Sigmoid colon (tissue), 7 donors: Measurements from ENCODE around the gene TSSK6. TPM values are rescaled to one million over a fixed set of nuclear protein-coding genes. Genes with fewer than 3 reads are reported as not detected.

ENCODE experiments used
- DNase-seq: peaks from one replicate; pipeline ENCODE4 v3.0.0-alpha.2; 2019
- H3K27ac ChIP-seq, 4 donors: fragments of 200-600 bp; sonication (generic); one replicate each; pipeline ENCODE4 v1.5.1; 2016 to 2019; ENCODE audit warnings: mild to moderate bottlenecking in 1 of 4
- H3K27me3 ChIP-seq, 3 donors: fragments of 200-600 bp; sonication (generic); one replicate each; pipeline ENCODE4 v1.5.1; 2019; ENCODE audit warnings: mild to moderate bottlenecking in 1 of 3
- H3K36me3 ChIP-seq, 4 donors: fragments of 200-600 bp; sonication (generic); one replicate each; pipeline ENCODE4 v1.5.1; 2016 to 2019
- H3K4me1 ChIP-seq, 4 donors: fragments of 200-600 bp; sonication (generic); one replicate each; pipeline ENCODE4 v1.5.1; 2017 to 2019
- H3K4me3 ChIP-seq, 4 donors: fragments of 200-600 bp; sonication (generic); one replicate each; pipeline ENCODE4 v1.5.1; 2017 to 2019; ENCODE audit warnings: mild to moderate bottlenecking in 2 of 4, moderate library complexity in 1 of 4
- H3K9me3 ChIP-seq, 4 donors: fragments of 200-600 bp in 3 of 4; sonication (generic) in 3 of 4; one replicate each; pipeline versions ENCODE4 v1.5.1 to v1.6.1; 2013 to 2019
- EP300 ChIP-seq, 4 donors: sonication (generic); formaldehyde crosslinking; IDR thresholded peaks; one replicate each; pipeline ENCODE4 v1.6.1; 2017; ENCODE audit warnings: antibody characterized with exemption in 4 of 4
- POLR2A ChIP-seq, 2 donors: fragments of 450-650 bp; IDR thresholded peaks; one replicate each; pipeline ENCODE4 v1.6.1; 2016; ENCODE audit warnings: antibody characterized with exemption in 2 of 2, mild to moderate bottlenecking in 2 of 2, moderate library complexity in 2 of 2
- POLR2AphosphoS5 ChIP-seq, 4 donors: sonication (generic); formaldehyde crosslinking; IDR thresholded peaks; one replicate each; pipeline ENCODE4 v1.6.1; 2017; ENCODE audit warnings: antibody characterized with exemption in 4 of 4
- WGBS, 2 donors: extraction: QIAGEN DNeasy Blood & Tissue Kit; methylation state at CpG; one replicate each; pipeline ENCODE4 v1.1.7; 2013; 5-methylcytosine and 5-hydroxymethylcytosine counted together
- intact Hi-C: fragments of 100-400 bp; cut with DNase I; formaldehyde crosslinking; loops from one replicate; pipeline ENCODE4 v1.15.1; 2023
- polyA plus RNA-seq, 3 donors: library from polyadenylated mRNA; stranded (reverse); fragments of 200-250 nt; gene quantifications; one replicate each; pipeline ENCODE4 v1.2.3, GENCODE V29; 2013
- total RNA-seq, 4 donors: library from RNA; depleted of rRNA; stranded (reverse); fragments of >200 nt; gene quantifications; one replicate each; pipeline ENCODE4 v1.1.0, GENCODE V29; 2016
- TF ChIP-seq, protein P1 (sequence below), 4 experiments: fragments of 450-650 bp in 3 of 4; fragments of 200-600 bp in 1 of 4; IDR thresholded peaks; one replicate each; pipeline ENCODE4 v1.5.1; 2016 to 2019; ENCODE audit warnings: antibody characterized with exemption in 4 of 4, mild to moderate bottlenecking in 3 of 4, moderate library complexity in 2 of 4
- donor health status: healthy with polysubstance abuse.
- donor health status: Bipolar disorder and iron deficiency.
- donor health status: healthy.

Gene TSSK6
- total and polyA plus RNA-seq, 7 donors: 1.2 to 3.3 (median 1.6) TPM

DNA sequence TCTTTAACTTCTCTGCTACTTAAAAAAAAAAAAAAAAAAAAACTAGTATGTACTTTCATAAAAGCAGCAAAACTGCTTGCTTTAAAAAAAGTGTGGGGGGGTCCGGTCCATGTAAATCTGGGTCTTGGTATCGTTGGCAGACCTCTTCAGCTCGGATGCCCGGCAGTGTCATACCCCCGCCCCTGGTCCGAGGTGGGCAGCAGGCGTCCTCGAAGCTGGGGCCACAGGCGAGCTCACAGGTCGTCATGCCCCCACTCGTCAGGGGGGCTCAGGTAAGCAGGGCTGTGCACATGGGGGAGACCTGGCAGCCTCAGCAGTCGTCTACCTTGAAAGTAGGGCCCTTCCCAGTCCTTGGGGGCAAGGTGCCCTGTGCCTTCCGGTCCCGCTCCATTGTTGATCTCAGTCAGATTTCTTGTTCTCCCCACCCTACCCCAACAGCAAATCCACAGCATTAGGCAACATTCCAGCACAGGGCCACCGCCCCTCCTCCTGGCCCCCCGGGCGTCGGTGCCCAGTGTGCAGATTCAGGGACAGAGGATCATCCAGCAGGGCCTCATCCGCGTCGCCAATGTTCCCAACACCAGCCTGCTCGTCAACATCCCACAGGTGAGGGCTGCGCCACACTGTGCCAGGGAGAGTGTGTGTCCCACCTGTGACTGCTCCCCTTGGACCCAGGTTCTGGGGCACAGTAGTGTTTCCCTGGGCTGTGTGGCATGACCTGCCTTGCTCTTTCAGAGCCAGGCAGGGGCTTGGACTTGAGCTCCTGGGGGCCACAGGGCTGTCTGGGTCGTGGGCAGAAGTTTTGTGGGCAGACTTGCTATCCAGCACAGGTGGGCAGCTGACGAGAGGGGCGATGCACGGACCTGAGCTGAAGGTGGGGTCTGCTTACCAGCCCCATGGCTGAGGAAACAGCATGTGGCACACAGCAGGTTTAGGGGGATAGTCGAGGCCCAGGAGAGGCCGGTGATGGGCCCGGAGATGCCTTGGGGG is 19.4 kb downstream of the TSSK6 start:
- H3K36me3 ChIP-seq: peaks cover 26 to 90% (median 54%) of the 10 kb centered on the region in 4 donors
- no peaks in the 10 kb centered on the region for H3K4me1 ChIP-seq
- H3K27me3 ChIP-seq: no peaks in the 10 kb centered on the region
- no peak overlapping the region for H3K27ac ChIP-seq
- TF ChIP-seq, protein P1, sequence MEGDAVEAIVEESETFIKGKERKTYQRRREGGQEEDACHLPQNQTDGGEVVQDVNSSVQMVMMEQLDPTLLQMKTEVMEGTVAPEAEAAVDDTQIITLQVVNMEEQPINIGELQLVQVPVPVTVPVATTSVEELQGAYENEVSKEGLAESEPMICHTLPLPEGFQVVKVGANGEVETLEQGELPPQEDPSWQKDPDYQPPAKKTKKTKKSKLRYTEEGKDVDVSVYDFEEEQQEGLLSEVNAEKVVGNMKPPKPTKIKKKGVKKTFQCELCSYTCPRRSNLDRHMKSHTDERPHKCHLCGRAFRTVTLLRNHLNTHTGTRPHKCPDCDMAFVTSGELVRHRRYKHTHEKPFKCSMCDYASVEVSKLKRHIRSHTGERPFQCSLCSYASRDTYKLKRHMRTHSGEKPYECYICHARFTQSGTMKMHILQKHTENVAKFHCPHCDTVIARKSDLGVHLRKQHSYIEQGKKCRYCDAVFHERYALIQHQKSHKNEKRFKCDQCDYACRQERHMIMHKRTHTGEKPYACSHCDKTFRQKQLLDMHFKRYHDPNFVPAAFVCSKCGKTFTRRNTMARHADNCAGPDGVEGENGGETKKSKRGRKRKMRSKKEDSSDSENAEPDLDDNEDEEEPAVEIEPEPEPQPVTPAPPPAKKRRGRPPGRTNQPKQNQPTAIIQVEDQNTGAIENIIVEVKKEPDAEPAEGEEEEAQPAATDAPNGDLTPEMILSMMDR (IDR thresholded peaks at IDR 0.05): no peak
- H3K4me3 ChIP-seq: no peak overlapping the region
- intact Hi-C loops: no loop called here
- DNase-seq: no peak
- WGBS, 2 donors: 95 to 96% methylated on average over 30 of the region's 30 CpGs
- no peaks in the 10 kb centered on the region for H3K9me3 ChIP-seq

DNA sequence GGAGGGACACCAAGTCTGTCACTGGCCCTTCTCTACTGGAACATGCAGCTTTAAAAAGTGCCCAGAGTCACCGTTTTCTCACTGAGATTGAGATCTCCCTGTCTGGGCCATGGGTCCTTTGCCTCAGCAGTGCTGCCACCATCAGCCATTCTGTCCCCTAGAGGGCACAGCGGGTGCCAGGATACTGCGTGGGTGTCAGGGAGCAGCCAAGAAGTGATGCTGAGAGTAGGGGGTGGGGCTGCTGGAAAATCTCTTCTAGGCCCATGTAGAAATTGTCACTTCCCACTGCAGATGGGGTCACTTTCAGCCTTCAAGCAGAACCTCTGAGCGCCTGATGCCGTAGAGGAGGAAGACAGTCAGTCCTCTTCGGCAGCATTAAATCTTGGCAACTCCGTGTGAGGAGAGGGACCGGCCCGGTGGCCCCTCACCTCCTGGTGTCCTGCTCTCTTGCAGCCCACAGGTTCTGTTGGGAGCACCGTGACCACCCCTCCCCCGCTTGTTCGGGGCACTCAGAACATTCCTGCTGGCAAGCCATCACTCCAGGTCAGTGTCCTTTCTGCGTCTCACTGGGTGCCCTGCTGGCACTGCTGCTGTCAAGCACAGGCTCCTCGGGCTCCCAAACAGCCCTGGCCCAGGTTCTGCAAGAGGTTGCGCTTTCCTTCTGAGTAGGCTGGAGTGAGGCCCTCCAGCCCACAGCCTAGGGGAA is 21.4 kb downstream of the TSSK6 start:
- TF ChIP-seq, protein P1 (IDR thresholded peaks at IDR 0.05): no peak
- no peak for TF ChIP-seq EP300 (IDR thresholded peaks at IDR 0.05)
- 90 to 94% methylated on average over 15 of the region's 15 CpGs for WGBS, 2 donors
- Histone ChIP-seq H3K36me3 (peaks cover 25 to 71% (median 40%) of the 10 kb centered on the region in 4 donors), H3K9me3 (no peaks in the 10 kb centered on the region), H3K4me1 (peaks cover 0 to 18% (median 15%) of the 10 kb centered on the region in 4 donors), H3K27ac (no peak overlapping the region), H3K27me3 (no peaks in the 10 kb centered on the region), H3K4me3 (no peak overlapping the region)
- intact Hi-C loops: no loop called here
- no peak for DNase-seq

DNA sequence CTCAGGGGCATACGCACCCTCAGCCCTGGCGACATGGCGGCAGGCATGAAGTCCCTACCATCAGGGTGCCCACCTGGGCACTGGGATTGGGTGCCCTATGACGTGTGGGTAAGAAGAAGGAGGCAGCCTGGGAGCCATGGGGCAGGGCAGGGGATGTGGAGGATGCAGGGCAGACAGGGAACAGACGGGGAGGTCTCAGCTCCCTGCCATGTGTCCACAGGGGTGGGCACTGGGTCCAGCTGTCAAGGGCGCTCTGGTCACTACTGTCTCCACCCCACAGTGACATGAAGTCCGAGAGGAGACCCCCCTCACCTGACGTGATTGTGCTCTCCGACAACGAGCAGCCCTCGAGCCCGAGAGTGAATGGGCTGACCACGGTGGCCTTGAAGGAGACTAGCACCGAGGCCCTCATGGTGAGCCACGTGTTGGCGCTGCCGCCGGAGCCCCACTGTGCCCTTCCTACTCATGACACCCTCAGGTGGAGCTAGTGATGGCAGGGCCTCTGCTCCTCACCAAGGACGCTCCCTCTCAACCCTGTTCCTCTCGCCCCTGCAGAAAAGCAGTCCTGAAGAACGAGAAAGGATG is 23.2 kb downstream of the TSSK6 start:
- WGBS, 2 donors: 94% methylated on average over 21 of the region's 21 CpGs
- no peak for TF ChIP-seq EP300 (IDR thresholded peaks at IDR 0.05)
- TF ChIP-seq POLR2A (IDR thresholded peaks at IDR 0.05): no peak
- TF ChIP-seq POLR2AphosphoS5 (IDR thresholded peaks at IDR 0.05): no peak
- TF ChIP-seq, protein P1 (IDR thresholded peaks at IDR 0.05): no peak
- Histone ChIP-seq H3K27ac (no peak overlapping the region), H3K4me3 (no peak overlapping the region), H3K36me3 (peaks cover 20 to 52% (median 30%) of the 10 kb centered on the region in 4 donors), H3K9me3 (no peaks in the 10 kb centered on the region), H3K27me3 (no peaks in the 10 kb centered on the region), H3K4me1 (peaks cover 0 to 34% (median 30%) of the 10 kb centered on the region in 4 donors)
- no peak for DNase-seq
- intact Hi-C loops: no loop called here

DNA sequence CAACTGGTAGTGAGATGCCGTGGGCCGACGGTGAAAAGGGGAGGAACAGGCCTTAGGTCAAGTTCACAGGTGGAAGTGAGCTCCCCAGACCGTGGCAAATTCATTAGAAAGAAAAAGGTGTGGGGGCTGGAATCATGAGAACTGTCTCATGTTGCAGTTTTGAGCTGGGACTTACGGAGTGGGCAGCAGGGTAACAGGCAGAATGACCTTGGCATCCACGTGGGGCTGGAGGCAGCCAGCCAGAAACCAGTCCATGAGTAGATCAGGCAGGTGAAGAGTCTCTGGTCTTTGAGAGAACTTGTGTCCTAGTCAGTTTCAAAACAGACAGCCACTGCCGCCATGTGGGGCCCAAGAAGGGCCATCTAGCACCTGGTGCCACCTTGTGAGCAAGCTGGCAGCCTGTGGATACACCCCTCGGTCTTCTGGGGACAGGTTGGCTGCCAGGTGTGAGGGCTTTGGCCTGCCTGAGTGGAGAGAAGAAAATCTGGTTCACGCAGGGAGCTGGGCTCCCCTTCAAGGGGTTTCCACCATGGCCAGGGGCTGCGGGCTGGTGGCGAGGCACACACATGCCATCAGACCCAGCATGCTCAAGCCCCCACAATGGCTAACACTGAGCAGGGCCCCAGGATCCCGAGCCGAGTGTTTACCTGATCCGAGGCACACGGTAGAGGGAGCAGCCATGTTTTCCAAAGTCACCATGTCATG is 23.9 kb downstream of the TSSK6 start:
- Histone ChIP-seq H3K9me3 (no peaks in the 10 kb centered on the region), H3K36me3 (peaks cover 17 to 45% (median 26%) of the 10 kb centered on the region in 4 donors), H3K27me3 (no peaks in the 10 kb centered on the region), H3K4me3 (no peak overlapping the region), H3K27ac (no peak overlapping the region), H3K4me1 (peaks cover 0 to 34% (median 30%) of the 10 kb centered on the region in 4 donors)
- no peak for DNase-seq
- WGBS, 2 donors: 90 to 93% methylated on average over 15 of the region's 15 CpGs
- intact Hi-C loops: no loop called here
- TF ChIP-seq, protein P1 (IDR thresholded peaks at IDR 0.05): no peak
- TF ChIP-seq EP300 (IDR thresholded peaks at IDR 0.05): no peak
- TF ChIP-seq POLR2A (IDR thresholded peaks at IDR 0.05): no peak
- TF ChIP-seq POLR2AphosphoS5 (IDR thresholded peaks at IDR 0.05): no peak
